ENCODE results near the gene SYNE1. TPM values are rescaled to one million over a fixed set of nuclear protein-coding genes. Genes with fewer than 3 reads are reported as not detected.

The SYNE1 gene
- total RNA-seq, 1 donor from 2014 or later: 233 TPM

- intact Hi-C loops (cut with DNase I): no loop called here
- TF ChIP-seq CTCF (IDR thresholded peaks at IDR 0.05): no peak
- H3K27me3 ChIP-seq: no peaks in the 10 kb centered on the region
- no peak overlapping the region for H3K27ac ChIP-seq
- peaks cover 42 to 43% of the 10 kb centered on the region in 2 donors for H3K36me3 ChIP-seq
- no peak for DNase-seq (ENCODE audit: low spot score in 2 of 2)
- peaks cover 0 to 6% of the 10 kb centered on the region in 2 donors for H3K4me1 ChIP-seq
- H3K9me3 ChIP-seq: no peaks in the 10 kb centered on the region
- no peak overlapping the region for H3K4me3 ChIP-seq
Measured at GRCh38 chr6:152229330-152229729, 407.8 kb downstream of the SYNE1 start.

GRCh38 chr6:152226119-152226518 is 411.0 kb downstream of the SYNE1 start:
- H3K27ac ChIP-seq: no peak overlapping the region
- DNase-seq (ENCODE audit: low spot score in 2 of 2): no peak
- peaks cover 4 to 17% of the 10 kb centered on the region in 2 donors for H3K9me3 ChIP-seq
- no peaks in the 10 kb centered on the region for H3K27me3 ChIP-seq
- TF ChIP-seq CTCF (IDR thresholded peaks at IDR 0.05): no peak
- peaks cover 54% of the 10 kb centered on the region in 2 donors for H3K36me3 ChIP-seq
- H3K4me3 ChIP-seq: no peak overlapping the region
- no peaks in the 10 kb centered on the region for H3K4me1 ChIP-seq
- intact Hi-C loops (cut with DNase I): no loop called here

- Histone ChIP-seq H3K9me3 (peaks cover 4 to 17% of the 10 kb centered on the region in 2 donors), H3K4me1 (no peaks in the 10 kb centered on the region), H3K36me3 (peaks cover 54 to 60% of the 10 kb centered on the region in 2 donors), H3K4me3 (no peak overlapping the region), H3K27me3 (no peaks in the 10 kb centered on the region), H3K27ac (no peak overlapping the region)
- no peak for DNase-seq (ENCODE audit: low spot score in 2 of 2)
- no peak for TF ChIP-seq CTCF (IDR thresholded peaks at IDR 0.05)
- intact Hi-C loops (cut with DNase I): no loop called here
Measured at GRCh38 chr6:152225241-152225934, 411.8 kb downstream of the SYNE1 start.

GRCh38 chr6:152223636-152224035 is 413.5 kb downstream of the SYNE1 start:
- H3K4me1 ChIP-seq: no peaks in the 10 kb centered on the region
- intact Hi-C loops (cut with DNase I): no loop called here
- TF ChIP-seq CTCF (IDR thresholded peaks at IDR 0.05): no peak
- no peak for DNase-seq (ENCODE audit: low spot score in 2 of 2)
- no peak overlapping the region for H3K4me3 ChIP-seq
- no peaks in the 10 kb centered on the region for H3K27me3 ChIP-seq
- H3K27ac ChIP-seq: no peak overlapping the region
- peaks cover 59 to 60% of the 10 kb centered on the region in 2 donors for H3K36me3 ChIP-seq
- peaks cover 4 to 17% of the 10 kb centered on the region in 2 donors for H3K9me3 ChIP-seq

- peaks cover 4 to 17% of the 10 kb centered on the region in 2 donors for H3K9me3 ChIP-seq
- no peak overlapping the region for H3K4me3 ChIP-seq
- no peak for TF ChIP-seq CTCF (IDR thresholded peaks at IDR 0.05)
- no peak for DNase-seq (ENCODE audit: low spot score in 2 of 2)
- intact Hi-C loops (cut with DNase I): no loop called here
- no peak overlapping the region for H3K27ac ChIP-seq
- no peaks in the 10 kb centered on the region for H3K4me1 ChIP-seq
- peaks cover 72 to 75% of the 10 kb centered on the region in 2 donors for H3K36me3 ChIP-seq
- H3K27me3 ChIP-seq: no peaks in the 10 kb centered on the region
Measured at GRCh38 chr6:152221806-152222628, 415.1 kb downstream of the SYNE1 start.

Measured in ascending aorta (tissue), 2 donors.